Left kidney (tissue), 2 donors: Measurements from ENCODE around the gene TUBGCP3. TPM values are rescaled to one million over a fixed set of nuclear protein-coding genes. Genes with fewer than 3 reads are reported as not detected.
"Not testable (repeated sequence)": the region's sequence is repeated elsewhere in the genome, so short reads cannot be mapped to it uniquely, and the experiment has no call there.

ENCODE experiments used
- DNase-seq: peaks from one replicate; pipeline ENCODE4 v3.0.0-alpha.2; 2013
- polyA plus RNA-seq: library from polyadenylated mRNA; unstranded; fragments of 120-200 nt; gene quantifications from one replicate; pipeline ENCODE4 v1.2.1, GENCODE V29; 2013; ENCODE audit not compliant: insufficient read length

The TUBGCP3 gene
- polyA plus RNA-seq, 1 donor: 41.9 TPM

DNA sequence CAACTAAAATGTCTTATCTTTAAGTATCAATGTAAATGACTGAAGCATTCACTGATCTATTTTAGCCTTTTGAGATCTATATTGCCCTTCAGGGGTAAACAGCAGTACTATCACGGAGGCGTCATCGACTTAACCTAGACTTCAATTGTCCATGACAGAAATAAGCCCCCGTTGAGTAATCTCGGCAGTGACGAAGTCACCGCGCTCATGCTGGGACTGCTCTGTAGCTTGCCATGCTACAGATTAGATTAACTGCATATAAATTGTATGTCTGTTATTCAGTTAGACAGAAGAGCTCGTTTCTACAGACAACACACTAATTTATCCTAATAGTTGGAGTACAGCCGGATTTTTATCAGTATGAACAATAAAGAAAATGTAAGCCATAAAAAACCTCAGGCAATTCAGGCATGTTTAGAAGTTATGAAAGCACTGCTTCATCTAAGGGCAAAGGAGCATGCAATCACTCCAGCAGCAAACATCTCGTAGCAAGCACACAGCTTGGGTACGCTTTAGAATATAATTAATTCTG is 56.6 kb downstream of the TUBGCP3 start:
- no peak for DNase-seq

DNA sequence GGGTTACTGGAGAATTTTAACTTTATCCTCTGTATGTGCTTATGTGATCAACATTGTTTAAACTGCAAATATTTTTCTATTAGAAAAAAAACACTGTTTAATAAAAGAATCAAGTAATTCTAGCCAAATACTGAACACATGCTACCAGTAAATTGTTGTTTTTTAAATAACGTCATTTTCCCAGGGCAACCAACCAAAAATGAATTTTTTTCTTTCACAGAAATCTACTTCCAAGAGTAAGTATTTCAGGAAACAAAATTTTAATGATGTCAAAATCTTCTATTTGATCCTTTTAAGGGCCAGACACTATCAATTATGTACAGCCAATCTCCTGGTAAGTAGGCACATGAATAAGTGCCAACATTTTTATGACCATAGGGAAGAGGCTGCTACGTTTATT is 57.1 kb downstream of the TUBGCP3 start:
- no peak for DNase-seq

DNA sequence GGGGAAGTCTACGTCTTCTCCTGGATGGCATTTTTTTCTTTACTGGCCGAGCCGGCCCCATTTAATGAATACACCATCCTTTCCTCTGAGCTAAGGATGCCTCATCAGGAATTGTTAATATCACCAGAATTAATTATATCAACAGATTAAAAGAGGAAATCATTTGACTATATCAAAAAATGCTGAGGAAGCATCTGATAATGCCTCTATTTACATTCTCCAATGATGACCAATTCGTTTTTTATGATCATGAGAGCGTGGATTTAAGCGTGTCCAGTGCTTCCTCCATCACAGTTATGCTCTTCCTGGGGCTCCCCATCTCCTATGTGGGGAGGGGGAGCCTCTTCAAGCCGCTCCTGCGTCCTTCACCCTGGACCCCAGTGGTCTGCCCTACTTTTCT is 58.7 kb downstream of the TUBGCP3 start:
- no peak for DNase-seq

DNA sequence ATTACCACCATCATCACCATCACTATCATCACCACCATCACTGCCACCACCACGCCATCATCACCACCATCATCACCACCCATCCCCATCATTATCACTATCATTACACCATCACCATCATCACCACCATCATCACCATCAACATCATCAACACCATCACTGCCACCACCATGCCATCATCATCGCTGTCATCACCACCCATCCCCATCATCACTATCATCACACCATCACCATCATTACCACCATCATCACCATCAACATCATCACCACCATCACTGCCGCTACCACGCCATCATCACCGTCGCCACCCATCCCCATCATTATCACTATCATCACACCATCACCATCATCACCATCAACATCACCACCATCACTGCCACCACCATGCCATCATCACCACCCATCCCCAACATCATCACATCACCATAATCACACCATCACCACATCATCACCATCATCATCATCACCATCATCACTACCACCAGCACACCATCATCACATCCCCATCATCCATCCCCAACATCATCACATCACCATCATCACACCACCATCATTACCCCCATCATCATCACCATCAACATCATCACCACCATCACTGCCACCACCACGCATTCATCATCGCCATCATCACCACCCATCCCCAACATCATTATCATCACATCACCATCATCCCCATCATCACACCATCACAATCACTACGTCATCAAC is 61.7 kb downstream of the TUBGCP3 start:
- no peak for DNase-seq

DNA sequence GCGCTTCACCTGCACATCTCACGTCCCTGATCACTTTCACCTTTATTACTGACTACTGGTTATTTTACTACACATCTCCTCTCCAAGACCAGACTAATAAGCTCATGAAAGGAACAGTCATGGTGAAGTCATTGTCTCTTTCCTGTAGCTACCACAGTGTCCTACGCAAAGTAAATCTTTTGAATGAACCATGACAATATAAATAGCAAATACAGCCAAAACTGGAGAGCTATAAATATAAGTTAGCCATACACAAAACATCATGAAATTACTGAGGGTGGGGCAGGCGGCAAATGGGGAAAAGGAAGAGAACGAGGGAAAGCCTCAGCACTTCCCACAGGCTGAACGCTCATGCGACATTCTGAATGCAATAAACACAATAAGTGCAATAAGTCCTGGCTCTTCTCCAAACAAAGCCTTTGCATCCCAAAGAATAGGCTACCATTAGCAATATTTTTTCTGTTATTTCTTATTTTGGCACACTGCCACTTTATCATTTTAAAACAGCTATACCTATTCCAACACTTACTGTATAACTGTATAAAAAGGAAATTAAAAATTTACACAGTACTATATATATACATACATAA is 62.5 kb downstream of the TUBGCP3 start:
- no peak for DNase-seq

DNA sequence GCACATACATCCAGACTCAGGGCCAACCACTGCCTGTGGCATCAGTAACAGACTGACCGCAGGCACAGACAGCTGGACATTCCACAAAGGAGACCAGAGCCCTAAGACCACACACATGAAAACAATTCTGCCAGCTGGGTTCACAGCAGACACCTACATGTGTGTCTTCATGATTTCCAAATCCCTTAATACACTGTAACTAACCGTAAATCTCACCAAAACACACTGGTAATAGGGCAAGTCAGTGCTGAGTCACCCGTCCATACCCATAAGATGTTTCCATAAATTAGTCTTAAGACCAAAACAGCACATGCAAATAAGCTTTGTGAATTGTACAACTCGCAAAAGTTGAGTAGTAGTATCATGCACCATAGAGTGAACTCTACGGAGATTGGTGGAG is 65.4 kb downstream of the TUBGCP3 start:
- no peak for DNase-seq

DNA sequence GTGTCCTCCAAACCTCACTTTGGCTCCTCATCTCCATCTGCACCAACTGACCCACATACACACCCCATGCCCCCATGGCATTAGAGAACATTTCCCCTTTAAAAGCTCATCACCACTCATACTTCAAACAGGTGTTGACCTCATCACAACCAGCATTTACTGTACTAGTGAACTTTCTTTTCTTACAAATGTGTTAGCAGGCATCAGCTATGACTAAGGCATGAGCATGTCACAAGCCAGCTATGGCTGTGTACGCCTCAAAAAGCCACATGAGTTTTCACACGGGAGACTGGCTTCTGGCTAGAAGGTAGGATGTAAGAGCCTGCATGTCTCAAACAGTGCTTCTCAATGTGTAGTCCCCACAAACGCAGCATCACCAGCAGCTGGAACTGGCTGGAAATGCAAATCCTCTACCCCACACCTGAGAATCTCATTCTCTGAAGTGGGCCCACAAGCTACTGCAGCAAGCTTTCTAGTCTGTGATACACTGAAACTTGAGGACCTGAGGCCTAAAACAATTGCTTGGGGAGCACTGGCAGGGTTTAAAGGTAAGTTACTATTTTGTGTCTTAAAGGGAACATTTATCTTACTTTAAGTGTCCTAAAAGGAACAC is 66.8 kb downstream of the TUBGCP3 start:
- DNase-seq: no peak

DNA sequence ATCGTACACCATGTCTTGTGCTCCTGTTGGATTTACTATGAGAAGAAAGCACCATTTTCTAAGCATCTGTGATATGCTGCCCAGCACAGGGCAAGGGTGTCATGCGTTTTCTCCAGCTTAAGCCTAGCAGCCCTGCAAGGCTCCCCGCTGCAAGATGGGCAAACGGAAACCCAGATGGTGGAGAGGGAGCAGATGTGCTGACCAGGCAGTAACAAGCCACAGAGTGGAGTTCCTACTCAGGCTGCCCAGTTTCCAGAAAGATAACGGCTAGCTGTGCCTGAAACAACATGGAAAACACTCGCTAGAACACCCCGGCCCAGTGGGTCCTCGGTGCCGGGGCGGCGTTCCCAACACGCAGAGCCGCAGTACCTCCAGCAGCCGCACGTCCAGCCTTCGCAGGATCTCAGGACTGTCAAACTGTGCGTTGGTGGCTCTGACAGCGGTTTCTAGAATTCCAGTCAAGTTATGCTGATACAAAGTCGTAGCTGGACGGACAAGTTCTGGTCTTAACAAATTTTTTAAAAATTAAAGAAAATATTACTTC is 68.4 kb downstream of the TUBGCP3 start:
- no peak for DNase-seq

DNA sequence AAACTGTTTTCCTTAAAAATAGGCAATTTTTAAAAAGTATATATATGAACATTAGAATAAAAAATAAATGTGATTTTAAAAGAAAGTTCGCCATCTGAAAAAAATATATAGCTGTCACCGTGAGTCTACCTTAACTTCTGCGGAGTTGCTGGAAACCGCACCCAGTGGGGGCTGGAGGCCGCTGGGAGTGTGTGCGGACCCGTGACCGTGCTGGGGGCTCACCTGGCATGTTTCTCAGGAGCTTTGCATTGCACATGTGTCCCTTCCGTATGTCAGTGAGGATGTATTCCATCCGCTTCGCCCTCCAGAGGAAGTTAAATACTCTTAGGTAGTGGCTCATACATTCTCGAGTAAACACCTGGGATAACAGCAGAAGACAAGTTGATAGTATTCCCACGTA is 71.7 kb downstream of the TUBGCP3 start:
- DNase-seq: no peak

DNA sequence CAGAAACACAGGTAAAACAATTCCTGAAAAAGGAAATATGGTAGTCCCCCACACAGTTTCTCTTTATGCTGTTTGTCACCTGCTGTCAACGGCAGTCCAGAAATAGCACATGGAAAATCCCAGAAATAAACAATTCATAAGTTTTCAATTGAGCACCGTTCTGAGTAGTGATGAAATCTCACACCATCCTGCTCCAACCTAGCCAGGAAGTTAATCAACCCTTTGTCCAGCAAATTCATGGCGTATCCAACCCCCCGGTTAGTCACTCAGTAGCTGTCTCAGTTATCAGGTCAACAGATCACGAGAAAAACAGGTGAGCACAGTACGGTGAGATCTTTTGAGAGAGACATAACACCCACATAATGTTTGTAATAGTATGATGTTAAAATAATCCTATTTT is 74.2 kb downstream of the TUBGCP3 start:
- DNase-seq: no peak

DNA sequence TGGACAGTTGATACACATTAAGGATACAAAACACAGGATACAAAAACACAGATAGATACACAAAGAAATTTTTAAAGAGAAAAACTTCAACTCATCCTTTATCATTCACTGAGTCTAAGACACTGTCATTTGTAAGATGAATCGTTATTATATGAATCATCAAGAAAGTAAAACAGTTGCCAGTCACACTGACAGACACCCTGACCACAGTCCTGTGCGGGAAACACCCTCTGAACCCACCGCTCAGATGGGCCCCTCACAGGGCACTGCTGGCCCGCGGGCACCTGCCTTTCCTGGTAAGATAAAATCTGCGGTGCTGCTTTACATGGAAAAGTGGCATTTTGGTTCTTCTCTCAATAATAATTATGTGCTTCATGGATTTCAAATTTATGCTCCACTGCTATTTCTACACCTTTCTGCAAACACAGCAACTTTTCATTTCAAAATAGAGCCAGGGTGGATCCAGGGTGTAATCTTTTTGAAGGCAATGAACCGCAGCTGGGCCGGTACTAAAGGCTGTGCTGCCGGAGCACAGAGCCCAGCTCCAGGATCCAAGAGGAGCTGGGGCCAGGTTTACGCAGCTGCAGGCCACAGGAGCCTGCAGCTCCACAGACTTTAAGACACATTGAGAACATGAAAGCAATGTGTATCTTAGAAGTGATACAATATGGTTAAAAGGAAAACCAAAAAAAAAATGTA is 76.8 kb downstream of the TUBGCP3 start:
- no peak for DNase-seq

DNA sequence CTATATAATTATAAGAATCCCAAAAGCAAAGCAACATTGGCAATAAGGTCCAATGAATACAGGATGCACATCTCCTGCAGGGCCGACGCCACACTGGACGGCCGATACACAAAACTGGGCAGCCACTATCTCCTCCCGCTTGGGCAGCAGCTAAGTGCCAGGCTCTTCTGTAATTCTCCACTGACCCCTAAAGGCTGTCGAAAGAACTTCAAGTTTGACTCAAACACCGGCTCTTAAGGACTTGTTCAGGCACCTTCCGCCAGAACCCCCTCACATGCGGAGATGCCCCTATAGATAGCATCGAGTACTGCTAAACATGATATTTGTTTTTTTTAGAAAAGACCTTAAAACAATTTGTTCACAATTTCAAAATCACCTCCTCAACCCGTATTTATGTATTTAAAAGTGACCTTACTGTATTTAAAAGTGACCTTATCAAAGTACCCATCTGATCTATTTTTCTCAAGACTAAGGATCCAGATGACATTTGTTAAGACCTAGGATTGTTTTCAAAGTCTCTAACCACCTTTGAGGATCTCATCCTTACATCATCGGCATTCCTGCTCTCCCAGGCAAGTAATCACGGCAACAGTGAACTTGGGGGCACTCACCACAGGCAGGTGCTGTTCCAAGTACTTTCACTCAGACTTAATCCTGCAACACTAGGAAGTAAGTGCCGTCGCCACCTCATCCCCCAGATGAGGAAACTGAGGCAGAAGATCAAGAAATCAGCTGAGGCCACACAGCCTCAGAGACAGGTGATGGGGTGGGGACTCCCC is 77.8 kb downstream of the TUBGCP3 start:
- peak; percentile 63 for DNase-seq

DNA sequence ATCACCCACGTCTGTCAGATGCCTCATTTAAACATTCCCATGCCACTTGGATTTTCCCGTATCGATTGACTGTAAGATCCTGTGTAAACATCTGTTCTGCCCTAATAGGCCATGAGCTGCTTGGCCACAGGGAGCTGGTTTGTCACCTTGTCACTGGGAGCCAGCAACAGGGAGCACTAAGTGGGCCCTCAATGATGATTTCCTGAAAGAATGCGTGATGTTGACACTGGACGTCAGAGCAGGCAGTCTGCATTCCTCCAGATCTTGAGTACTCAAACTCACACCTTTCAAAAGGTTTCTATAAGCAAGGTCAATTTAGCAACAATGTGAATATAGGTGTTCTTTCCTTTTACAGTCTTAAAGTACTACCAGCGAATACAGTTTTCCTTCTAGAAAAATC is 78.8 kb downstream of the TUBGCP3 start:
- no peak for DNase-seq

DNA sequence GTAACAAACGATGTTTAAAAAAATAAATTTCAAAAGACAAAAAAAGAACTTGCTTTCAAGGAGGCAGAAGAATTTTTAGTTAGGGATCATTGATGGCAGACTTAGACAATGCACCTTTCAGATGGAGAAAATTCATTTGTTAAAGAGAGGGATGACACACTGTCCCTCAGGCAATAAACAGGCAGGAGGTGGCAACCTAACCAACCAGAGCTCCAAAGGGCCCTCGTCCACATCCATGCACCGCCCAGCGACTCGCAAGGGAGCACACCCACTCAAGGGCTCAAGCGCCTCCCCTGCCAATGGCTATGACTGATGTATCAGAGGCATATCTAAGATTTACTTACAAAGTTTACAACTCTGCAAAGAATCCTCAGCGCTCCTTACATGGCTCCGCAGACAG is 81.9 kb downstream of the TUBGCP3 start:
- no peak for DNase-seq

DNA sequence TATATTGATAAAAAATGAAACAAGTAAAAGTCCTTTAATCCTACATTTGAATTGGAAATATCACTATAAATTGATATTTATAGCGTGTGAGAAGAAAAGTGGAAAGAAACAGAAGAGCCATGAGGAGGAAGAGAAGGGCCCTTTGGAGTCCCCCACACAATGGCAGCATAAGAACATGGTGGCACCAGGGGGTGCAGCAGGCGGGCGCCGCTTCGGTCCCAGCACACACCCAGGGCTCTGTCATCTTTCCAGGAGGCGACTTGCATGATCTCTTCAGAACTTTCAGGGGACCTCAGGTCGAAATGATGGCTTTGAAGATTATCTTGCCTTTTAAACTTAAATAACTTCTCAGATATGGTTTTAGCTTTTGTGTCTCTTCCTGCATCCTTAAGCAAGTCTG is 91.8 kb downstream of the TUBGCP3 start:
- no peak for DNase-seq

DNA sequence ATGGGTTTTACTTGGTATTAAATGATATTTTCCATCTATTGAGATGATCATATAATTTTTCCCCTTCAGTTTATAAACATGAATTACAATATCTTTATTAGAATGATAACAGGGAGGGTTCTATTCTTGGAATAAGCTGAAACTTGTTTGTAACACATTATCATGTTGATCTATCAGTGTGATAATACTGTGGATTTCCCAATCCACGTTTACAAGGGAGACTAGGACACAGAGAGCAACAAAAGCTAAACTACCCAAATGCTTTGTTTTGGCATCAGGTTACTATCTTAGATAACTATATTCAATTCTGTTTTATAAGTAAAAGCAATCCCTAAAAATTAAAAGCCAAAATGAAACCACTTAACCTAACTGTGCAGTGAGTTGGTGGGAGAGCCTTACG is 92.5 kb downstream of the TUBGCP3 start:
- no peak for DNase-seq

DNA sequence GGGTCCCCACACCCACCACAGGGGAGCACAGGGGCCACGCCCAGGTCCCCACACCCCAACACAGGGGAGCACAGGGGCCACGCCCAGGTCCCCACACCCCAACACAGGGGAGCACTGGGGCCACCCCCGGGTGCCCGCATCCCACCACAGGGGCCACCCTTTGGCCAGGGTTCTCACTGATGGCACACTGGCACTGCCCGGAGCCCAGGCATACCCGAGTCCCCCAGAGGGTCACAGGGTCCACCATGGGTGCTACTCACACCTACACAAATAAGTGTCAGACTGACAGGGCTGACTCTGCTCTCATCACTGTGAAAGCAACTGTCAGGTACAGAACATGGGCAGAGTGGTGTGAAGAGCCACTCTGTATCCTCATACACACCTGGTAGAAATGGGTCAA is 98.8 kb downstream of the TUBGCP3 start:
- DNase-seq: no peak

DNA sequence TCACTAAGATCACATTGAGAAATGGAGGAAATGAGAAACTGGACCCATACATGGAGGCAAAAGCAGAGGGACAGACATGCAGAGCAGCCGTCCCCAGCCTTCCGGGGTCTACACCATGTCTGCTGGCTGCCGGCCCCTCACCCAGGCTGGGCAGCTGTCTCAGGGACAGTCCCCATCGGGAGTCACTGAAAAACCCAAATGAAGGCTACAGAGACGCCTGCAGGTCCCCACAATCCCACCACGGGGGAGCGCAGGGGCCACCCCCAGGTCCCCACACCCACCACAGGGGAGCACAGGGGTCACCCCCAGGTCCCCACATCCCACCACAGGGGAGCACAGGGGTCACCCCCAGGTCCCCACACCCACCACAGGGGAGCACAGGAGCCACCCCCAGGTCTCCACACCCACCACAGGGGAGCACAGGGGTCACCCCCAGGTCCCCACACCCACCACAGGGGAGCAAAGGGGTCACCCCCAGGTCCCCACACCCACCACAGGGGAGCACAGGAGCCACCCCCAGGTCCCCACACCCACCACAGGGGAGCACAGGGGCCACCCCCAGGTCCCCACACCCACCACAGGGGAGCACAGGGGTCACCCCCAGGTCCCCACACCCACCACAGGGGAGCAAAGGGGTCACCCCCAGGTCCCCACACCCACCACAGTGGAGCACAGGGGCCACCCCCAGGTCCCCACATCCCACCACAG is 99.5 kb downstream of the TUBGCP3 start:
- DNase-seq: not testable (repeated sequence)

DNA sequence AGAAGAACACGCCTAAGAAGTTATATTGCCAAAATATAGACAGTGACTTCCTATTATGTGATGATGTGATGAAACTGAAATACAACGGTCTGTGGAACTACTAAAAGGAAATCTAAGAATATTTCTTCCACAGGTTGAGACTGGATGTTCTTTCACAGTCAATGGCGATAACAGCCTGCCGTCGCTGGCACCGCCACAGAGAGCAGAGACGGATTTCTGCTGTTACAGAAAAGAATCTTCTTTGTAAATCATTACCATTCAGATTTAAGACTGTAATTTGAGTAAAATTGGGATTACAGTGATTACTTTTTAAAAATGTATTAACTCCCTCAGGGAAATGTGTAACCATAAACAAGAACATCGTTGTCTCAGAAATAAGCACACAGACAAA is 100.8 kb downstream of the TUBGCP3 start:
- no peak for DNase-seq

DNA sequence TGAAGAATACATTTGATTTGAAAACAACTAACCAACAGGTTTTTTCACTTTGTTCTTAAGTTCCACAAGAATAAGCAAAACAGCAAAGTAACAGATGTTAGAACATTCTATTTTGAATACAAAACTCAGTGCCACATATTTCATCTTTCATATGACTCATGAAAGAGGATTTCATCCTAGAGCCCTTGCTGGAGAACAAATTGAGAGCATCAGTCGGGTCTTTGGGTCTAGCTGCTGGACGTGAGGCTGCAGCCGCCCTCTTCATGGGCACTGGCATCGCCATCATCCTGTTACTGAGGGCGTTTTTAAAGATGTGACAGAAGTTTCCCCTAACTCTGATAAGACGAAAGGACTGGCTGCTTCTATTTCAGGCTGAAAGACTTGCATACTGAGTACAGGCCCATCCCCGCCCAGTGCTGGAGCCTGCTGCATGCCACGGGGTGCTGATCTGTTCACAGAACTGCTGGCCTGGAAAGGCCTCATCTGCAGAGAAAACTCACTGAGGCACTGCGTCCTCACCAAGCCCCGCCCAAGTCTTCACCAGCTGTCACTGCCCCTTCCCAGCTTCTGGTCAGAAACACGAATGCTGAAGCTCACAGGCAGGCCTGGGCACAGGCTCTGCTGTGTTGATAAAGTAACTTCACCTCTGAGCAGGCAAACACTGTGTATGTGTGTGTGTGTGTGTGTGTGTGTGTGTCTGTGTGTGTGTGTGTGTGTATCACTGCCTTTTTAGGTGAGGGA is 101.4 kb downstream of the TUBGCP3 start:
- no peak for DNase-seq
